H1 (cell line): ENCODE measurements around the gene TUBA3C. TPM values are rescaled to one million over a fixed set of nuclear protein-coding genes. Genes with fewer than 3 reads are reported as not detected.

Experiments used
- CTCF ChIA-PET: fragments of 300-600 bp; sonication (Branson Sonifier 250); formaldehyde crosslinking; loops from one replicate; lab custom pipeline; 2021; ENCODE audit not compliant: partially characterized antibody; lab: Charles Lee
- POLR2A ChIA-PET: fragments of 300-600 bp; sonication (Branson Sonifier 250); formaldehyde crosslinking; loops from one replicate; lab custom pipeline; 2021; ENCODE audit warnings: inconsistent platforms; ENCODE audit not compliant: partially characterized antibody; lab: Charles Lee
- DNase-seq, 2 experiments: peaks; one replicate each; pipeline versions ENCODE4 v3.0.0 to v3.0.0-alpha.2; 2010 to 2022; ENCODE audit warnings: low spot score in 2 of 2, low read depth in 1 of 2, mixed read lengths in 1 of 2
- FAIRE-seq: peaks from 2 replicates; lab custom pipeline; 2011; peaks lifted over from hg19 to GRCh38; lab: Jason Lieb, UNC
- H2AFZ ChIP-seq: 2 replicates; pipeline ENCODE4 v1.8.1; 2012; ENCODE audit warnings: low read length, inconsistent platforms
- H2AK5ac ChIP-seq: 2 replicates; pipeline ENCODE4 v1.6.1; 2013; ENCODE audit warnings: low read depth, low read length
- H2BK120ac ChIP-seq: replicated peaks from 2 replicates; pipeline ENCODE3; 2013; ENCODE audit warnings: low read depth, low read length, inconsistent platforms
- H2BK12ac ChIP-seq: 2 replicates; pipeline ENCODE4 v1.6.1; 2013; ENCODE audit warnings: low read depth, low read length
- H2BK15ac ChIP-seq: 2 replicates; pipeline ENCODE4 v1.6.1; 2013; ENCODE audit warnings: low read length
- H2BK20ac ChIP-seq: 2 replicates; pipeline ENCODE4 v1.6.1; 2013; ENCODE audit warnings: low read length
- H2BK5ac ChIP-seq: 2 replicates; pipeline ENCODE4 v1.6.1; 2013; ENCODE audit warnings: low read depth, low read length
- H3K14ac ChIP-seq: 2 replicates; pipeline ENCODE4 v1.6.1; 2013; ENCODE audit warnings: inconsistent platforms; ENCODE audit not compliant: insufficient read length
- H3K18ac ChIP-seq: 2 replicates; pipeline ENCODE4 v1.6.1; 2013; ENCODE audit warnings: low read length; ENCODE audit errors: extremely low read depth
- H3K23ac ChIP-seq: 2 replicates; pipeline ENCODE4 v1.6.1; 2013; ENCODE audit warnings: inconsistent platforms; ENCODE audit not compliant: insufficient read length
- H3K23me2 ChIP-seq: 2 replicates; pipeline ENCODE4 v1.6.1; 2013; ENCODE audit warnings: low read depth, low read length
- H3K27ac ChIP-seq: 2 replicates; pipeline ENCODE4 v1.6.1; 2011; ENCODE audit warnings: low read depth, low read length, inconsistent platforms
- H3K27me3 ChIP-seq, 4 experiments: replicated peaks in 1 of 4; 1 replicate in 1 of 4; 2 replicates in 3 of 4; pipeline versions ENCODE4 v1.6.1 to v1.8.1; 2011 to 2013; ENCODE audit warnings: low read length in 3 of 4, mild to moderate bottlenecking in 3 of 4, inconsistent platforms in 2 of 4, mixed read lengths in 2 of 4, moderate library complexity in 1 of 4; ENCODE audit not compliant: control insufficient read depth in 3 of 4, insufficient read depth in 3 of 4; ENCODE audit errors: extremely low read depth in 1 of 4
- H3K36me3 ChIP-seq, 4 experiments: 2 replicates each; pipeline versions ENCODE4 v1.6.1 to v1.8.1; 2011 to 2013; ENCODE audit warnings: mild to moderate bottlenecking in 4 of 4, low read length in 3 of 4, moderate library complexity in 2 of 4, control low read depth in 1 of 4, inconsistent platforms in 1 of 4; ENCODE audit not compliant: insufficient read depth in 4 of 4, control insufficient read depth in 2 of 4
- H3K4ac ChIP-seq: replicated peaks from 2 replicates; pipeline ENCODE3; 2013; ENCODE audit warnings: low read length, low read depth, mixed read lengths, inconsistent platforms; ENCODE audit not compliant: insufficient read length
- H3K4me1 ChIP-seq, 4 experiments: replicated peaks in 1 of 4; 1 replicate in 1 of 4; 2 replicates in 3 of 4; pipeline versions ENCODE4 v1.6.1 to v1.8.1; 2011 to 2013; ENCODE audit warnings: low read length in 3 of 4, inconsistent platforms in 2 of 4, mixed read lengths in 1 of 4; ENCODE audit not compliant: insufficient read depth in 4 of 4, control insufficient read depth in 3 of 4
- H3K4me2 ChIP-seq, 2 experiments: 2 replicates each; pipeline versions ENCODE4 v1.6.1 to v1.8.1; 2011 to 2013; ENCODE audit warnings: low read depth in 2 of 2, low read length in 2 of 2, control low read depth in 1 of 2, inconsistent platforms in 1 of 2, mild to moderate bottlenecking in 1 of 2; ENCODE audit not compliant: insufficient read depth in 1 of 2
- H3K4me3 ChIP-seq, 4 experiments: fragments of 200-600, 300-600 bp in 1 of 4; sonication (generic), shearing (Covaris generic), sonication (Bioruptor Twin) in 1 of 4; 2 replicates each; pipeline versions ENCODE4 v1.5.1 to v1.8.1; 2011 to 2016; ENCODE audit warnings: low read length in 4 of 4, low read depth in 3 of 4, control low read depth in 2 of 4, inconsistent platforms in 2 of 4, mild to moderate bottlenecking in 2 of 4, mixed read lengths in 1 of 4, moderate library complexity in 1 of 4; ENCODE audit not compliant: insufficient read depth in 2 of 4; ENCODE audit errors: extremely low read depth in 1 of 4
- H3K56ac ChIP-seq: replicated peaks from 2 replicates; pipeline ENCODE3; 2013; ENCODE audit warnings: low read depth, mild to moderate bottlenecking, mixed read lengths, low read length, inconsistent platforms; ENCODE audit not compliant: insufficient read length
- H3K79me1 ChIP-seq: 2 replicates; pipeline ENCODE4 v1.6.1; 2013; ENCODE audit warnings: low read depth, low read length, control low read depth
- H3K79me2 ChIP-seq, 2 experiments: 2 replicates each; pipeline versions ENCODE4 v1.6.1 to v1.8.1; 2012 to 2013; ENCODE audit warnings: low read length in 2 of 2, mild to moderate bottlenecking in 2 of 2, inconsistent platforms in 1 of 2; ENCODE audit not compliant: insufficient read depth in 2 of 2, control insufficient read depth in 1 of 2
- H3K9ac ChIP-seq, 4 experiments: replicated peaks in 1 of 4; 1 replicate in 1 of 4; 2 replicates in 3 of 4; pipeline versions ENCODE4 v1.6.1 to v1.8.1; 2011 to 2013; ENCODE audit warnings: low read depth in 3 of 4, low read length in 3 of 4, control low read depth in 2 of 4, mild to moderate bottlenecking in 2 of 4, moderate library complexity in 2 of 4, inconsistent platforms in 1 of 4; ENCODE audit errors: extremely low read depth in 1 of 4
- H3K9me3 ChIP-seq, 2 experiments: 2 replicates each; pipeline versions ENCODE4 v1.6.1 to v1.8.1; 2012 to 2013; ENCODE audit warnings: mild to moderate bottlenecking in 2 of 2, moderate library complexity in 2 of 2, control low read depth in 1 of 2, inconsistent platforms in 1 of 2, low read depth in 1 of 2, low read length in 1 of 2, mixed read lengths in 1 of 2; ENCODE audit not compliant: insufficient read depth in 2 of 2
- H4K20me1 ChIP-seq, 2 experiments: replicated peaks in 1 of 2; 2 replicates each; pipeline versions ENCODE3 to v1.8.1; 2011 to 2013; ENCODE audit warnings: inconsistent platforms in 2 of 2, low read length in 2 of 2, mild to moderate bottlenecking in 1 of 2; ENCODE audit not compliant: insufficient read depth in 2 of 2, control insufficient read depth in 1 of 2
- H4K5ac ChIP-seq: 2 replicates; pipeline ENCODE4 v1.6.1; 2013; ENCODE audit warnings: low read length, low read depth, mixed read lengths, inconsistent platforms; ENCODE audit not compliant: insufficient read length
- H4K8ac ChIP-seq: 2 replicates; pipeline ENCODE4 v1.8.0; 2013; ENCODE audit warnings: mild to moderate bottlenecking, moderate library complexity, low read length, inconsistent platforms; ENCODE audit not compliant: insufficient read depth; ENCODE audit errors: extremely low read depth
- H4K91ac ChIP-seq: replicated peaks from 2 replicates; pipeline ENCODE3; 2013; ENCODE audit warnings: low read length, mixed read lengths, inconsistent platforms; ENCODE audit not compliant: insufficient read length
- BCL11A ChIP-seq, 2 experiments: IDR thresholded peaks; one replicate each; pipeline ENCODE4 v1.6.1; 2011; ENCODE audit warnings: low read depth in 2 of 2, low read length in 2 of 2, mild to moderate bottlenecking in 2 of 2
- CHD2 ChIP-seq: IDR thresholded peaks from 2 replicates; pipeline ENCODE4 v1.6.1; 2012; ENCODE audit warnings: low read length, improper control_type of control experiment
- E2F6 ChIP-seq: IDR thresholded peaks from 2 replicates; pipeline ENCODE4 v1.6.1; 2012; ENCODE audit warnings: inconsistent platforms
- EGR1 ChIP-seq: IDR thresholded peaks from 2 replicates; pipeline ENCODE4 v1.6.1; 2011; ENCODE audit warnings: low read depth, low read length, borderline replicate concordance
- HDAC6 ChIP-seq: IDR thresholded peaks from one replicate; pipeline ENCODE4 v1.7.1; 2012; ENCODE audit warnings: low read depth, mild to moderate bottlenecking, inconsistent platforms, low read length, moderate library complexity
- MAFK ChIP-seq: IDR thresholded peaks from 2 replicates; pipeline ENCODE4 v1.6.1; 2012; ENCODE audit warnings: low read depth, mild to moderate bottlenecking, improper control_type of control experiment, low read length
- PHF8 ChIP-seq: fragments of 200-600 bp; sonication (generic); conservative IDR thresholded peaks from 2 replicates; pipeline ENCODE4 v1.7.1; 2012; ENCODE audit warnings: low read depth, mild to moderate bottlenecking, inconsistent platforms, low read length, moderate library complexity
- POLR2A ChIP-seq, 2 experiments: IDR thresholded peaks; 1 replicate in 1 of 2; 2 replicates in 1 of 2; pipeline ENCODE4 v1.6.1; 2011; ENCODE audit warnings: low read depth in 2 of 2, low read length in 2 of 2, mild to moderate bottlenecking in 2 of 2; ENCODE audit errors: control extremely low read depth in 1 of 2
- POU5F1 ChIP-seq: IDR thresholded peaks from 2 replicates; pipeline ENCODE4 v1.6.1; 2011; ENCODE audit warnings: low read depth, mild to moderate bottlenecking, low read length, moderate library complexity
- RAD21 ChIP-seq, 2 experiments: IDR thresholded peaks in 1 of 2; conservative IDR thresholded peaks in 1 of 2; 2 replicates each; pipeline ENCODE4 v1.6.1; 2011; ENCODE audit warnings: low read depth in 2 of 2, low read length in 2 of 2, improper control_type of control experiment in 1 of 2, inconsistent platforms in 1 of 2, mild to moderate bottlenecking in 1 of 2, moderate library complexity in 1 of 2
- SIN3A ChIP-seq, 2 experiments: IDR thresholded peaks in 1 of 2; conservative IDR thresholded peaks in 1 of 2; 2 replicates each; pipeline ENCODE4 v1.6.1; 2011 to 2012; ENCODE audit warnings: low read length in 2 of 2, improper control_type of control experiment in 1 of 2, low read depth in 1 of 2, mild to moderate bottlenecking in 1 of 2
- SIX5 ChIP-seq: IDR thresholded peaks from 2 replicates; pipeline ENCODE4 v1.6.1; 2011; ENCODE audit warnings: mild to moderate bottlenecking, low read depth, low read length
- SP1 ChIP-seq: IDR thresholded peaks from 2 replicates; pipeline ENCODE4 v1.6.1; 2011; ENCODE audit warnings: low read depth, low read length
- SUZ12 ChIP-seq: fragments of 200-600 bp; sonication (generic); IDR thresholded peaks from 2 replicates; pipeline ENCODE4 v1.6.1; 2012; ENCODE audit warnings: mild to moderate bottlenecking, inconsistent platforms, low read length, moderate library complexity, mixed read lengths
- YY1 ChIP-seq: IDR thresholded peaks from 2 replicates; pipeline ENCODE4 v1.6.1; 2011; ENCODE audit warnings: low read depth, mild to moderate bottlenecking, low read length
- WGBS, 2 experiments: shearing (Covaris generic) in 1 of 2; methylation state at CpG; one replicate each; pipeline versions ENCODE4 v1.1.6 to v1.1.7; 2013 to 2015; ENCODE audit warnings: low lambda C conversion rate in 2 of 2, mixed read lengths in 2 of 2, inconsistent platforms in 1 of 2, low coverage in 1 of 2, missing lambda C conversion rate in 1 of 2; ENCODE audit not compliant: insufficient replicate concordance in 2 of 2, insufficient coverage in 1 of 2, insufficient read length in 1 of 2; ENCODE audit errors: extremely low coverage in 1 of 2, missing lambda C conversion rate in 1 of 2; 5-methylcytosine and 5-hydroxymethylcytosine counted together
- polyA plus RNA-seq, 7 experiments: library from polyadenylated mRNA; depleted of rRNA in 3 of 7; stranded (reverse) in 5 of 7; unstranded in 2 of 7; fragments of >200 nt in 5 of 7; fragments of 200-250 nt in 2 of 7; gene quantifications; 1 replicate in 5 of 7; 2 replicates in 1 of 7; 4 replicates in 1 of 7; pipeline versions ENCODE4 v1.2.1 to v1.2.3, GENCODE V29; 2011 to 2013; ENCODE audit warnings: missing spikeins in 2 of 7, mixed read lengths in 2 of 7
- total RNA-seq: library from RNA; stranded (reverse); fragmentation: NEBNext Ultra II Directional; extraction: Animal tissue kit (Norgen Biotek cat#: 25700); gene quantifications from 2 replicates; pipeline ENCODE4 v1.2.1, GENCODE V29; 2021

TUBA3C gene
- total and polyA plus RNA-seq, 2 of the 8 experiments (the other 6 are each of a cell fraction or from before 2014, with no cell fraction given), result not detected

GRCh38 chr13:19150712-19151228, 30.9 kb downstream of the TUBA3C start:
- Histone ChIP-seq H3K4ac (no peak overlapping the region), H3K79me1 (no peaks in the 10 kb centered on the region), H2BK15ac (no peak overlapping the region), H4K20me1 (no peaks in the 10 kb centered on the region), H2BK120ac (no peak overlapping the region), H2AK5ac (no peak overlapping the region), H3K23me2 (no peaks in the 10 kb centered on the region), H2BK12ac (no peak overlapping the region), H3K4me2 (no peak overlapping the region), H3K23ac (no peak overlapping the region), H3K14ac (no peak overlapping the region), H3K4me1 (no peaks in the 10 kb centered on the region), H3K9me3 (peaks cover 89 to 95% of the 10 kb centered on the region in 2 experiments), H3K4me3 (no peak overlapping the region), H4K5ac (no peak overlapping the region), H3K18ac (no peak overlapping the region), H3K79me2 (no peaks in the 10 kb centered on the region), H4K91ac (no peak overlapping the region), H4K8ac (no peak overlapping the region), H3K27me3 (no peaks in the 10 kb centered on the region), H3K56ac (no peak overlapping the region), H2AFZ (no peak overlapping the region), H3K9ac (no peak overlapping the region), H2BK5ac (no peak overlapping the region), H3K27ac (no peak overlapping the region), H3K36me3 (no peaks in the 10 kb centered on the region), H2BK20ac (no peak overlapping the region)
- FAIRE-seq (no peak), DNase-seq (no peak)
- CTCF ChIA-PET, result no interaction called here
- 83% methylated on average over 7 of the region's 8 CpGs; no CpG with 5 or more reads in 1 of the 2 experiments for WGBS, 2 experiments
- POLR2A ChIA-PET, result no interaction called here
- TF ChIP-seq PHF8 (no peak), CHD2 (no peak), SUZ12 (no peak), RAD21 (IDR thresholded peaks at IDR 0.05 in 1 of 2, conservative IDR thresholded peaks at IDR 0.05 in 1 of 2; ENCODE audit: low read depth in 2 of 2, low read length in 2 of 2) (no peak), POLR2A (IDR thresholded peaks at IDR 0.05; ENCODE audit: control extremely low read depth in 1 of 2, low read depth in 2 of 2, low read length in 2 of 2) (no peak), MAFK (no peak), HDAC6 (no peak), POU5F1 (no peak), SIN3A (conservative IDR thresholded peaks at IDR 0.05 in 1 of 2, IDR thresholded peaks at IDR 0.05 in 1 of 2; ENCODE audit: low read depth in 1 of 2, low read length in 2 of 2) (no peak), SP1 (no peak), SIX5 (no peak), EGR1 (no peak), E2F6 (no peak), BCL11A (IDR thresholded peaks at IDR 0.05; ENCODE audit: low read depth in 2 of 2, low read length in 2 of 2) (no peak), YY1 (no peak)
